ENCODE data around the gene FBXW8. TPM values are rescaled to one million over a fixed set of nuclear protein-coding genes. Genes with fewer than 3 reads are reported as not detected.

Gene FBXW8
- total RNA-seq, 1 donor from 2014 or later, result 13.8 TPM

DNA sequence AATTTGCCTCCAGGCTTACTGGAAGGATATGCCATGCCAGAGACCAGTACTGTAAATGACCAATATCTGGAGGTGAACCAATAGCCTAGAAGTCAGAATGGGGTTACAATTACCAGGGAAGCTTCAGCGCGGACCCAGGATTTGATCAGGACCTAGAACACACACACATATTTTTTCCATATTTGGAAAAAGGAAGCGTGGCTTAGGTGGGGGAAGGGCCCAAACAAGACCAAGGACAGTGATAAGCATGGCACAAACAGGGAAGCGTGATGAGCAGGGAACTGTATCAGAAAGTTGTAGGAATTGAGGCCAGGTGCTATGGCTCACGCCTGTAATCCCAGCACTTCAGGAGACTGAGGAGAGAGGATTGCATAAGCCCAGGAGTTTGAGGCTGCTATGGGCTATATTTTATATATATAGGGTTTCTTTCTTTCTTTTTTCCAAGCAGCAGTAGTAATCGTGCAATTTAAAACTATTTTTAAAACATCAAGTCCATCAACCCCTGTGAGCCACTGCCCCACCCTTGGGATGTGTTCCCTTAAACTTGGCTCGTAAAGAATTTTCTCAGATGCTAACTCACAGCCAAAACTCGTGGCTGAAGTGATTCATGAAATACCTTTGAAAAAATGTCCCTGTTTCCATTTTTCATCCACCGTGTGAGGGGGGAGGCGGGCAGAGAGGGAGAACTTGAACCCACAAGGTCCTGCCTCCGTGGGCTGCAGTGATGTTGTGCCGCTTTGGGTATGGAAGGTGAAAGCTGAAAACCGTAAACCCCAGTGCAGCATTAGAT is 46.2 kb upstream of the FBXW8 start:
- Histone ChIP-seq H3K9me3 (no peaks in the 10 kb centered on the region), H3K36me3 (no peaks in the 10 kb centered on the region), H3K27ac (no peak overlapping the region), H3K4me3 (no peak overlapping the region), H3K27me3 (no peaks in the 10 kb centered on the region), H3K4me1 (peaks cover 4% of the 10 kb centered on the region)
- TF ChIP-seq POLR2A (IDR thresholded peaks at IDR 0.05), result no peak
- no peak for TF ChIP-seq POLR2AphosphoS5 (IDR thresholded peaks at IDR 0.05; ENCODE audit: insufficient read depth in 1 of 2, low read depth in 1 of 2)
- TF ChIP-seq, protein P1, sequence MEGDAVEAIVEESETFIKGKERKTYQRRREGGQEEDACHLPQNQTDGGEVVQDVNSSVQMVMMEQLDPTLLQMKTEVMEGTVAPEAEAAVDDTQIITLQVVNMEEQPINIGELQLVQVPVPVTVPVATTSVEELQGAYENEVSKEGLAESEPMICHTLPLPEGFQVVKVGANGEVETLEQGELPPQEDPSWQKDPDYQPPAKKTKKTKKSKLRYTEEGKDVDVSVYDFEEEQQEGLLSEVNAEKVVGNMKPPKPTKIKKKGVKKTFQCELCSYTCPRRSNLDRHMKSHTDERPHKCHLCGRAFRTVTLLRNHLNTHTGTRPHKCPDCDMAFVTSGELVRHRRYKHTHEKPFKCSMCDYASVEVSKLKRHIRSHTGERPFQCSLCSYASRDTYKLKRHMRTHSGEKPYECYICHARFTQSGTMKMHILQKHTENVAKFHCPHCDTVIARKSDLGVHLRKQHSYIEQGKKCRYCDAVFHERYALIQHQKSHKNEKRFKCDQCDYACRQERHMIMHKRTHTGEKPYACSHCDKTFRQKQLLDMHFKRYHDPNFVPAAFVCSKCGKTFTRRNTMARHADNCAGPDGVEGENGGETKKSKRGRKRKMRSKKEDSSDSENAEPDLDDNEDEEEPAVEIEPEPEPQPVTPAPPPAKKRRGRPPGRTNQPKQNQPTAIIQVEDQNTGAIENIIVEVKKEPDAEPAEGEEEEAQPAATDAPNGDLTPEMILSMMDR (IDR thresholded peaks at IDR 0.05), result no peak
- DNase-seq (ENCODE audit: extremely low spot score in 2 of 2), result no peak
- intact Hi-C loops (cut with DNase I), result no loop called here

DNA sequence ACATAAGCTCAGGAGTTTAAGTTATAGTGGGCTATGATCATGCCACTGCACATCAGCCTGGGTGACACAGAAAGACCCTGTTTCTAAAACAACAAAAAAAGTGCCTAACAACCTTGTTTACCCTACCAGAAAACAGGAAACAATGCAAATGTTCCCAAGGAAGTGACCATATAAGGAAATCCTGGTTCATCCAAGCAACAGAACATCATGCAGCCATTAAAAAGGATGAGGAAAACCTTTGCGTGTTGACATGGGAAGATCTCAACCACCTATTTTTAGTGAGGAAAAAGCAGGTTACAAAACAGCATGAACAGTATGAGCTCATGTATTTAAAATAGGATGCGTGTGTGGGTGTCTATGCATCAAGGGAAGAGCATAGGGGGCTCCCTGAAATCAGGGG is 43.2 kb upstream of the FBXW8 start:
- DNase-seq (ENCODE audit: extremely low spot score in 2 of 2), result no peak
- H3K4me3 ChIP-seq, result no peak overlapping the region
- H3K36me3 ChIP-seq, result no peaks in the 10 kb centered on the region
- H3K27ac ChIP-seq, result no peak overlapping the region
- intact Hi-C loops (cut with DNase I), result no loop called here
- H3K4me1 ChIP-seq, result peaks cover 4% of the 10 kb centered on the region
- no peaks in the 10 kb centered on the region for H3K9me3 ChIP-seq
- H3K27me3 ChIP-seq, result no peaks in the 10 kb centered on the region
- TF ChIP-seq, protein P1 (IDR thresholded peaks at IDR 0.05), result no peak
- TF ChIP-seq POLR2A (IDR thresholded peaks at IDR 0.05), result no peak
- no peak for TF ChIP-seq POLR2AphosphoS5 (IDR thresholded peaks at IDR 0.05; ENCODE audit: insufficient read depth in 1 of 2, low read depth in 1 of 2)

DNA sequence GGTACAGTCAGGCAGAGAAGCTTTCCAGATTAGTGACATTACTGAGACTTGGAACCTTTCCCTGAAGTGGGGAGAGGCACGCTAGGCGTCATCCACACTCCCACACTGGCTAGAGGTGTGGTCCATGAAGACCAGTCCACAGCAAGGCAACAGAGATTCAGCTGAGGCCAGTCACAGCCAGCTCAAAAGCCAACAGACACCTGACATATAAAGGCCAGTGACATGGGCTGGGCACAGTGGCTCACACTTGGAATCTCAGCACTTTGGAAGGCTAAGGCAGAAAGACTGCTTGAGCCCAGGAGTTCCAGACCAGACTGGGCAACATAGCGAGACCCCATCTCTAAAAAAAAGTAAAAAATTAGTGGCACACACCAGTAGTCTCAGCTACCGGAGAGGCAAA is 40.4 kb upstream of the FBXW8 start:
- Histone ChIP-seq H3K27me3 (no peaks in the 10 kb centered on the region), H3K4me3 (no peak overlapping the region), H3K4me1 (no peaks in the 10 kb centered on the region), H3K27ac (no peak overlapping the region), H3K36me3 (no peaks in the 10 kb centered on the region), H3K9me3 (no peaks in the 10 kb centered on the region)
- intact Hi-C loops (cut with DNase I), result no loop called here
- DNase-seq (ENCODE audit: extremely low spot score in 2 of 2), result no peak
- no peak for TF ChIP-seq POLR2AphosphoS5 (IDR thresholded peaks at IDR 0.05; ENCODE audit: insufficient read depth in 1 of 2, low read depth in 1 of 2)
- TF ChIP-seq POLR2A (IDR thresholded peaks at IDR 0.05), result no peak
- TF ChIP-seq, protein P1 (IDR thresholded peaks at IDR 0.05), result no peak

DNA sequence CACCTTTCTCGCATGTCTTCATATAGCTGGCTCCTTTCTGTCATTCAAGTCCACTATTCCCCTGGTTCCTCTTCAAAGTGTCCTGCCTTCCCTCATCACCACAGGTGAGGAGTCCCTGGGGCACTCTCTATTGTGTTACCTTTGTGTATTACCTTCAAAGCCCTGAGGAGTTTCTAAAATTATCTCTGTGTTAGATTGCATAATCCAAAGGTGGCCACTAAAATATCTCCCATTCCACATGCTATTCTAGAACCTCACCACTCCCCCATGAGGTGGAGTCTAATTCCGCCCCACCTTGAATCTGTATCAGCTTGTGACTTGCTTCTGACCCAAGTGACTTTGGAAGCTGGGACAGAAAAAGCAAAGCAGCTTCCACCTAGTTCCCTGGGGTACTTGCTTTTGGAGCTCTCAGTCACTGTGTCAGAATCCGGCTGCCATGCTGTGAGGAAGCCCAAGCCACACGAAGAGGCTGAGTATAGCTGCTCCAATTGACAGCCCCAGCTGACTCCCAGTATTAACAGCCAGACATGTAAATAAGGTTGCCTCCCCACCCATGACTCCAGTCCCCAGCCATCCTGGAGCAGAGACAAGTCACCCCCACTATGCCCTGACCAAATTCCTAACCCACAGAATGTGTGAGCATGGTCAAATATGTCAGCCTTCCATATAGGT is 36.3 kb upstream of the FBXW8 start:
- no peak overlapping the region for H3K27ac ChIP-seq
- no peaks in the 10 kb centered on the region for H3K36me3 ChIP-seq
- H3K4me3 ChIP-seq, result no peak overlapping the region
- intact Hi-C loops (cut with DNase I), result no loop called here
- H3K27me3 ChIP-seq, result peaks cover 5% of the 10 kb centered on the region
- H3K9me3 ChIP-seq, result no peaks in the 10 kb centered on the region
- no peak for DNase-seq (ENCODE audit: extremely low spot score in 2 of 2)
- H3K4me1 ChIP-seq, result peaks cover 13% of the 10 kb centered on the region
- TF ChIP-seq POLR2A (IDR thresholded peaks at IDR 0.05), result no peak
- TF ChIP-seq, protein P1 (IDR thresholded peaks at IDR 0.05), result no peak
- no peak for TF ChIP-seq POLR2AphosphoS5 (IDR thresholded peaks at IDR 0.05; ENCODE audit: insufficient read depth in 1 of 2, low read depth in 1 of 2)

Measured in vagina (tissue), 2 donors.